Stimulated activated CD8-positive, alpha-beta memory T cell treated with anti-CD3 and anti-CD28 coated beads, Interleukin-2, amount 100 ng/mL, for 48 hours (primary cell): ENCODE measurements around the gene WBP2.
"Not testable (repeated sequence)": the region's sequence is repeated elsewhere in the genome, so short reads cannot be mapped to it uniquely, and the experiment has no call there.

ENCODE experiments used
- DNase-seq, 2 donors: peaks; one replicate each; pipeline ENCODE4 v3.0.0-alpha.2; 2020; ENCODE audit warnings: low read depth in 2 of 2

The WBP2 gene

GRCh38 chr17:75814021-75814395 is 41.1 kb downstream of the WBP2 start:
- DNase-seq = no peak

- no peak for DNase-seq
Measured at GRCh38 chr17:75813081-75814020, 41.8 kb downstream of the WBP2 start.

- no peak for DNase-seq
Measured at GRCh38 chr17:75812096-75813013, 42.8 kb downstream of the WBP2 start.

GRCh38 chr17:75811174-75811573 is 44.0 kb downstream of the WBP2 start:
- no peak for DNase-seq

GRCh38 chr17:75810756-75811155 is 44.4 kb downstream of the WBP2 start:
- DNase-seq = not testable (repeated sequence)

- no peak for DNase-seq
Measured at GRCh38 chr17:75810216-75810615, 44.9 kb downstream of the WBP2 start.

GRCh38 chr17:75809631-75810111 is 45.5 kb downstream of the WBP2 start:
- DNase-seq = no peak

GRCh38 chr17:75808905-75809621 is 46.1 kb downstream of the WBP2 start:
- DNase-seq = no peak

- no peak for DNase-seq
Measured at GRCh38 chr17:75808549-75808904, 46.6 kb downstream of the WBP2 start.

GRCh38 chr17:75807861-75808260 is 47.3 kb downstream of the WBP2 start:
- no peak for DNase-seq

GRCh38 chr17:75806822-75807500 is 48.2 kb downstream of the WBP2 start:
- no peak for DNase-seq

GRCh38 chr17:75803883-75804282 is 51.3 kb downstream of the WBP2 start:
- DNase-seq = no peak

- no peak for DNase-seq
Measured at GRCh38 chr17:75799402-75799801, 55.7 kb downstream of the WBP2 start.

GRCh38 chr17:75795820-75796607 is 59.1 kb downstream of the WBP2 start:
- no peak for DNase-seq
